HEK293 (cell line): Measurements from ENCODE around the gene CX3CL1.

Experiments
- BCL11B ChIP-seq: fragments of 450-650 bp; formaldehyde crosslinking; IDR thresholded peaks from 2 replicates; pipeline ENCODE4 v1.5.1; 2016; ENCODE audit warnings: low read depth, missing biosample characterization, missing genetic modification characterization
- CTCF ChIP-seq: fragments of 450-650 bp; formaldehyde crosslinking; IDR thresholded peaks from 2 replicates; pipeline ENCODE4 v1.5.1; 2016; ENCODE audit warnings: missing biosample characterization, missing genetic modification characterization
- REST ChIP-seq: fragments of 450-650 bp; formaldehyde crosslinking; IDR thresholded peaks from 2 replicates; pipeline ENCODE4 v1.5.1; 2016; ENCODE audit warnings: missing biosample characterization, missing genetic modification characterization
- SP2 ChIP-seq: fragments of 450-650 bp; formaldehyde crosslinking; IDR thresholded peaks from 2 replicates; pipeline ENCODE4 v1.5.1; 2016; ENCODE audit warnings: missing biosample characterization, missing genetic modification characterization
- YY1 ChIP-seq: fragments of 450-650 bp; formaldehyde crosslinking; IDR thresholded peaks from 2 replicates; pipeline ENCODE4 v1.5.1; 2018; ENCODE audit warnings: missing biosample characterization, missing genetic modification characterization
- ZNF114 ChIP-seq: fragments of 450-650 bp; formaldehyde crosslinking; IDR thresholded peaks from 2 replicates; pipeline ENCODE4 v1.5.0; 2017; ENCODE audit warnings: missing biosample characterization, missing genetic modification characterization
- ZNF24 ChIP-seq: fragments of 450-650 bp; formaldehyde crosslinking; IDR thresholded peaks from 2 replicates; pipeline ENCODE4 v1.5.1; 2016; ENCODE audit warnings: missing biosample characterization, missing genetic modification characterization
- ZNF398 ChIP-seq: fragments of 450-650 bp; formaldehyde crosslinking; IDR thresholded peaks from 2 replicates; pipeline ENCODE4 v1.5.1; 2017; ENCODE audit warnings: missing biosample characterization, missing genetic modification characterization
- TF ChIP-seq, protein P1 (sequence below): fragments of 450-650 bp; formaldehyde crosslinking; IDR thresholded peaks from 2 replicates; pipeline ENCODE4 v1.5.1; 2016; ENCODE audit warnings: missing biosample characterization, missing genetic modification characterization, low read depth
- TF ChIP-seq, protein P2 (sequence below): fragments of 450-650 bp; formaldehyde crosslinking; IDR thresholded peaks from 2 replicates; pipeline ENCODE4 v1.5.1; 2017; ENCODE audit warnings: missing biosample characterization, missing genetic modification characterization

- TF ChIP-seq YY1 (tag by site-specific recombination) (no peak), CTCF (no peak), ZNF114 (no peak), REST (tag by site-specific recombination) (no peak), SP2 (tag by site-specific recombination) (no peak), BCL11B (tag by site-specific recombination) (no peak), ZNF398 (tag by site-specific recombination) (no peak), ZNF24 (tag by site-specific recombination) (no peak)
- TF ChIP-seq, protein P1, sequence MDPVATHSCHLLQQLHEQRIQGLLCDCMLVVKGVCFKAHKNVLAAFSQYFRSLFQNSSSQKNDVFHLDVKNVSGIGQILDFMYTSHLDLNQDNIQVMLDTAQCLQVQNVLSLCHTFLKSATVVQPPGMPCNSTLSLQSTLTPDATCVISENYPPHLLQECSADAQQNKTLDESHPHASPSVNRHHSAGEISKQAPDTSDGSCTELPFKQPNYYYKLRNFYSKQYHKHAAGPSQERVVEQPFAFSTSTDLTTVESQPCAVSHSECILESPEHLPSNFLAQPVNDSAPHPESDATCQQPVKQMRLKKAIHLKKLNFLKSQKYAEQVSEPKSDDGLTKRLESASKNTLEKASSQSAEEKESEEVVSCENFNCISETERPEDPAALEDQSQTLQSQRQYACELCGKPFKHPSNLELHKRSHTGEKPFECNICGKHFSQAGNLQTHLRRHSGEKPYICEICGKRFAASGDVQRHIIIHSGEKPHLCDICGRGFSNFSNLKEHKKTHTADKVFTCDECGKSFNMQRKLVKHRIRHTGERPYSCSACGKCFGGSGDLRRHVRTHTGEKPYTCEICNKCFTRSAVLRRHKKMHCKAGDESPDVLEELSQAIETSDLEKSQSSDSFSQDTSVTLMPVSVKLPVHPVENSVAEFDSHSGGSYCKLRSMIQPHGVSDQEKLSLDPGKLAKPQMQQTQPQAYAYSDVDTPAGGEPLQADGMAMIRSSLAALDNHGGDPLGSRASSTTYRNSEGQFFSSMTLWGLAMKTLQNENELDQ (tag by site-specific recombination) = no peak
- TF ChIP-seq, protein P2, sequence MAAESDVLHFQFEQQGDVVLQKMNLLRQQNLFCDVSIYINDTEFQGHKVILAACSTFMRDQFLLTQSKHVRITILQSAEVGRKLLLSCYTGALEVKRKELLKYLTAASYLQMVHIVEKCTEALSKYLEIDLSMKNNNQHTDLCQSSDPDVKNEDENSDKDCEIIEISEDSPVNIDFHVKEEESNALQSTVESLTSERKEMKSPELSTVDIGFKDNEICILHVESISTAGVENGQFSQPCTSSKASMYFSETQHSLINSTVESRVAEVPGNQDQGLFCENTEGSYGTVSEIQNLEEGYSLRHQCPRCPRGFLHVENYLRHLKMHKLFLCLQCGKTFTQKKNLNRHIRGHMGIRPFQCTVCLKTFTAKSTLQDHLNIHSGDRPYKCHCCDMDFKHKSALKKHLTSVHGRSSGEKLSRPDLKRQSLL (tag by site-specific recombination) = no peak
Observed at GRCh38 chr16:57385083-57385482, 12.8 kb downstream of the CX3CL1 start.
